Lung microvascular endothelial cell (primary cell): ENCODE results near the gene CDYL2. TPM values are rescaled to one million over a fixed set of nuclear protein-coding genes. Genes with fewer than 3 reads are reported as not detected.

ENCODE experiments used
- DNase-seq, 2 donors: peaks; one replicate each; pipeline versions ENCODE4 v3.0.0 to v3.0.0-alpha.2; 2010; ENCODE audit warnings: low read depth in 2 of 2
- total RNA-seq: library from RNA; depleted of rRNA; stranded (reverse); fragments of >200 nt; gene quantifications from 2 replicates; pipeline ENCODE4 v1.2.1, GENCODE V29; 2014

The CDYL2 gene
- total RNA-seq, 1 donor from 2014 or later, result 29.0 TPM

GRCh38 chr16:80628254-80628653 lies 176.1 kb downstream of the CDYL2 start:
- DNase-seq, result no peak

GRCh38 chr16:80627108-80627507 lies 177.3 kb downstream of the CDYL2 start:
- no peak for DNase-seq

GRCh38 chr16:80623376-80623775 lies 181.0 kb downstream of the CDYL2 start:
- peak; percentile 6 to 87 for DNase-seq

- no peak for DNase-seq
Measured at GRCh38 chr16:80622007-80622406, 182.4 kb downstream of the CDYL2 start.

- DNase-seq, result no peak
Measured at GRCh38 chr16:80620736-80621605, 183.4 kb downstream of the CDYL2 start.

GRCh38 chr16:80619824-80620223 lies 184.6 kb downstream of the CDYL2 start:
- no peak for DNase-seq

GRCh38 chr16:80618862-80619648 lies 185.3 kb downstream of the CDYL2 start:
- no peak for DNase-seq

GRCh38 chr16:80616362-80616761 lies 188.0 kb downstream of the CDYL2 start:
- no peak for DNase-seq

- no peak for DNase-seq
Measured at GRCh38 chr16:80615735-80616134, 188.7 kb downstream of the CDYL2 start.

GRCh38 chr16:80614908-80615671 lies 189.3 kb downstream of the CDYL2 start:
- peak in 1 of 2 donors; percentile 70 for DNase-seq

GRCh38 chr16:80612461-80613017 lies 191.9 kb downstream of the CDYL2 start:
- DNase-seq, result no peak

- no peak for DNase-seq
Measured at GRCh38 chr16:80611930-80612327, 192.5 kb downstream of the CDYL2 start.

- no peak for DNase-seq
Measured at GRCh38 chr16:80611171-80611929, 193.0 kb downstream of the CDYL2 start.

- no peak for DNase-seq
Measured at GRCh38 chr16:80610481-80611156, 193.8 kb downstream of the CDYL2 start.

GRCh38 chr16:80608946-80609345 lies 195.5 kb downstream of the CDYL2 start:
- no peak for DNase-seq

- no peak for DNase-seq
Measured at GRCh38 chr16:80607204-80607603, 197.2 kb downstream of the CDYL2 start.

GRCh38 chr16:80606221-80606766 lies 198.1 kb downstream of the CDYL2 start:
- no peak for DNase-seq

GRCh38 chr16:80604600-80605355 lies 199.6 kb downstream of the CDYL2 start:
- no peak for DNase-seq

- peak in 1 of 2 donors; percentile 28 for DNase-seq
Measured at GRCh38 chr16:80602894-80603293, 201.5 kb downstream of the CDYL2 start.
